HepG2 (cell line): ENCODE measurements around the gene USP8. TPM values are rescaled to one million over a fixed set of nuclear protein-coding genes. Genes with fewer than 3 reads are reported as not detected.

Experiments used
- ARID2 ChIP-seq: sonication (generic); formaldehyde crosslinking; IDR thresholded peaks from 2 replicates; pipeline ENCODE4 v1.8.1; 2022; ENCODE audit warnings: mild to moderate bottlenecking, missing genetic modification reagents, borderline replicate concordance
- BRCA1 ChIP-seq: sonication (generic); formaldehyde crosslinking; IDR thresholded peaks from 2 replicates; pipeline ENCODE4 v1.4.0; 2020; ENCODE audit warnings: missing genetic modification reagents
- HMG20A ChIP-seq: IDR thresholded peaks from 2 replicates; pipeline ENCODE4 v1.6.1; 2016; ENCODE audit warnings: borderline replicate concordance
- HMG20B ChIP-seq: conservative IDR thresholded peaks from 2 replicates; pipeline ENCODE4 v1.6.1; 2016; ENCODE audit warnings: missing genetic modification reagents, missing compliant biosample characterization
- HMGA1 ChIP-seq: sonication (generic); formaldehyde crosslinking; conservative IDR thresholded peaks from 2 replicates; pipeline ENCODE4 v1.4.0; 2020; ENCODE audit warnings: missing genetic modification reagents
- MEIS2 ChIP-seq: sonication (generic); formaldehyde crosslinking; IDR thresholded peaks from 2 replicates; pipeline ENCODE4 v1.9.0; 2021; ENCODE audit warnings: mild to moderate bottlenecking, missing genetic modification reagents
- MNT ChIP-seq: fragments of 450-650 bp; IDR thresholded peaks from 2 replicates; pipeline ENCODE4 v1.6.1; 2016
- MXI1 ChIP-seq: IDR thresholded peaks from 3 replicates; pipeline ENCODE4 v1.6.1; 2012; ENCODE audit warnings: low read depth, low read length, inconsistent platforms, borderline replicate concordance
- NR1H2 ChIP-seq: sonication (generic); formaldehyde crosslinking; IDR thresholded peaks from 2 replicates; pipeline ENCODE4 v1.8.1; 2022; ENCODE audit warnings: low read depth, missing genetic modification reagents, borderline replicate concordance
- SAP130 ChIP-seq: IDR thresholded peaks from 2 replicates; pipeline ENCODE4 v1.6.1; 2016; ENCODE audit warnings: low read depth
- SATB2 ChIP-seq: sonication (generic); formaldehyde crosslinking; IDR thresholded peaks from 2 replicates; pipeline ENCODE4 v1.5.0; 2020; ENCODE audit warnings: missing genetic modification reagents
- SMAD3 ChIP-seq: sonication (generic); formaldehyde crosslinking; IDR thresholded peaks from 2 replicates; pipeline ENCODE4 v1.4.0; 2020; ENCODE audit warnings: missing genetic modification reagents
- SNAPC5 ChIP-seq: sonication (generic); formaldehyde crosslinking; IDR thresholded peaks from 2 replicates; pipeline ENCODE4 v1.8.1; 2023; ENCODE audit warnings: mild to moderate bottlenecking, missing genetic modification reagents, borderline replicate concordance
- TBL1XR1 ChIP-seq: fragments of 150-350 bp; IDR thresholded peaks from 2 replicates; pipeline ENCODE4 v1.6.1; 2014; ENCODE audit warnings: borderline replicate concordance, low read length; ENCODE audit not compliant: partially characterized antibody
- TEF ChIP-seq: sonication (generic); formaldehyde crosslinking; IDR thresholded peaks from 2 replicates; pipeline ENCODE4 v1.5.0; 2020; ENCODE audit warnings: missing genetic modification reagents
- ZBTB2 ChIP-seq: sonication (generic); formaldehyde crosslinking; IDR thresholded peaks from 2 replicates; pipeline ENCODE4 v1.8.0; 2022; ENCODE audit warnings: low read depth, missing genetic modification reagents
- ZNF441 ChIP-seq: sonication (generic); formaldehyde crosslinking; IDR thresholded peaks from 2 replicates; pipeline ENCODE4 v1.7.0; 2021; ENCODE audit warnings: missing genetic modification reagents, borderline replicate concordance
- ZNF468 ChIP-seq: sonication (generic); formaldehyde crosslinking; IDR thresholded peaks from 2 replicates; pipeline ENCODE4 v1.8.0; 2022; ENCODE audit warnings: mild to moderate bottlenecking, moderate library complexity, missing genetic modification reagents
- ZNF556 ChIP-seq: sonication (generic); formaldehyde crosslinking; IDR thresholded peaks from 2 replicates; pipeline ENCODE4 v1.4.0; 2020; ENCODE audit warnings: mild to moderate bottlenecking, missing genetic modification reagents, borderline replicate concordance
- ZNF616 ChIP-seq: sonication (generic); formaldehyde crosslinking; IDR thresholded peaks from 2 replicates; pipeline ENCODE4 v1.5.0; 2020; ENCODE audit warnings: low read depth, mild to moderate bottlenecking, missing genetic modification reagents
- ZNF883 ChIP-seq: sonication (generic); formaldehyde crosslinking; IDR thresholded peaks from 2 replicates; pipeline ENCODE4 v1.5.1; 2020; ENCODE audit warnings: mild to moderate bottlenecking, missing genetic modification reagents; ENCODE audit errors: not compliant biosample characterization
- ZSCAN20 ChIP-seq: sonication (generic); formaldehyde crosslinking; IDR thresholded peaks from 2 replicates; pipeline ENCODE4 v1.4.0; 2020; ENCODE audit warnings: missing genetic modification reagents, mild to moderate bottlenecking, borderline replicate concordance
- ZZZ3 ChIP-seq: sonication (generic); formaldehyde crosslinking; IDR thresholded peaks from 2 replicates; pipeline ENCODE4 v1.4.0; 2020; ENCODE audit warnings: missing genetic modification reagents, mild to moderate bottlenecking, borderline replicate concordance
- polyA plus RNA-seq, 8 experiments: library from polyadenylated mRNA; depleted of rRNA in 3 of 8; stranded (reverse) in 7 of 8; unstranded in 1 of 8; fragments of >200 nt; fragmentation: Illumina TruSeq in 4 of 8; extraction: Trizol in 4 of 8; gene quantifications; 2 replicates each; pipeline versions ENCODE4 v1.2.1 to v1.2.3, GENCODE V29; 2011 to 2016; ENCODE audit warnings: low read depth in 4 of 8, missing spikeins in 1 of 8, mixed read lengths in 1 of 8; ENCODE audit not compliant: insufficient read depth in 1 of 8
- total RNA-seq, 5 experiments: library from RNA; depleted of rRNA; stranded (reverse); fragments of >200 nt; fragmentation: Illumina TruSeq; extraction: Trizol; gene quantifications; 2 replicates each; pipeline ENCODE4 v1.2.3, GENCODE V29; 2016; ENCODE audit warnings: low read depth in 1 of 5
- TF ChIP-seq, protein P1 (sequence below): sonication (generic); formaldehyde crosslinking; IDR thresholded peaks from 2 replicates; pipeline ENCODE4 v1.4.0; 2020; ENCODE audit warnings: missing genetic modification reagents; ENCODE audit errors: not compliant biosample characterization

USP8 gene
- total and polyA plus RNA-seq, 2 of the 13 experiments (the other 11 are each of a cell fraction or from before 2014, with no cell fraction given), result 36.4 to 50.7 TPM

GRCh38 chr15:50424066-50424890, at the start of gene USP8 (continued):
- TF ChIP-seq ZSCAN20 (CRISPR knock-in tag) (no peak), HMG20A (CRISPR knock-in tag) (peak; percentile 38; the same call in 1 of the 2 replicates), MNT (peak; percentile 34; the same call in 1 of the 2 replicates), SMAD3 (CRISPR knock-in tag) (0 out of 2 replicates have a peak, but pooled peaks have one; percentile 19), ZNF441 (CRISPR knock-in tag) (peak; percentile 76; the same call in 1 of the 2 replicates), TBL1XR1 (peak; percentile 31), ZNF883 (CRISPR knock-in tag) (peak; percentile 39), ARID2 (no peak), ZNF556 (CRISPR knock-in tag) (no peak; the same call in 1 of the 2 replicates), BRCA1 (CRISPR knock-in tag) (no peak), TEF (CRISPR knock-in tag) (no peak), SAP130 (peak; percentile 96), ZNF616 (CRISPR knock-in tag) (peak; percentile 50; the same call in 1 of the 2 replicates), MEIS2 (peak; percentile 22; the same call in 1 of the 2 replicates), SATB2 (no peak), ZBTB2 (CRISPR knock-in tag) (peak; percentile 38; the same call in 1 of the 2 replicates), HMG20B (CRISPR knock-in tag) (no peak; the same call in 1 of the 2 replicates), ZNF468 (CRISPR knock-in tag) (no peak), NR1H2 (CRISPR knock-in tag) (no peak), MXI1 (peak; percentile 73; the same call in 2 of the 3 replicates), SNAPC5 (no peak), HMGA1 (CRISPR knock-in tag) (no peak), ZZZ3 (CRISPR knock-in tag) (peak; percentile 51; the same call in 1 of the 2 replicates)
- TF ChIP-seq, protein P1, sequence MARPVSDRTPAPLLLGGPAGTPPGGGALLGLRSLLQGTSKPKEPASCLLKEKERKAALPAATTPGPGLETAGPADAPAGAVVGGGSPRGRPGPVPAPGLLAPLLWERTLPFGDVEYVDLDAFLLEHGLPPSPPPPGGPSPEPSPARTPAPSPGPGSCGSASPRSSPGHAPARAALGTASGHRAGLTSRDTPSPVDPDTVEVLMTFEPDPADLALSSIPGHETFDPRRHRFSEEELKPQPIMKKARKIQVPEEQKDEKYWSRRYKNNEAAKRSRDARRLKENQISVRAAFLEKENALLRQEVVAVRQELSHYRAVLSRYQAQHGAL (CRISPR knock-in tag), result peak; percentile 10
